GM12864 (cell line): ENCODE measurements around the gene CFAP97D2.

Source experiments
- DNase-seq: peaks from one replicate; pipeline ENCODE4 v3.0.0-alpha.2; 2011; ENCODE audit warnings: low read depth
- H3K4me3 ChIP-seq: 2 replicates; pipeline ENCODE4 v1.5.1; 2011; ENCODE audit warnings: mild to moderate bottlenecking, low read depth, low read length, control low read depth
- CTCF ChIP-seq: IDR thresholded peaks from 2 replicates; pipeline ENCODE4 v1.5.1; 2011; ENCODE audit warnings: low read depth, mild to moderate bottlenecking, moderate library complexity, low read length, control low read depth, inconsistent platforms; ENCODE audit errors: missing control alignments

CFAP97D2 gene

DNA sequence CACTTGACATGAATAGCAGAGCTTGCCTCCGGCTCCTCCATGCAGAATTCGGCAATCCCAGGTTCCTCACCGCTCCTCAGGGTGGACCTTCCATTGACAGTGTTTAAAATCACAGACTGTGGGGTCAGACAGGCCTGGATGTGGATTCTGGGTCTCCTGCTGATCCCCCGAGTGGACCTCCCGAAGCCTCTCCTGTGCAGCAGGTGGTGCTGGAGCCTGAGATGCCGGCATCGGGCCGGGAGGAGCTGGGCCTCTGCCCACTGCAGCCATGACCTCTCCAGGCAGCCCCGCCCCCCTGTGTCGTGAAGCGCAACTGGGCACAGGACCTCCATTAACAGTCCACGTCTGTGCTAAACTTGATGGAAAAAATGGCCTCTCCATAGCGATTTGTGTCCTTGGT is 45.1 kb downstream of the CFAP97D2 start:
- TF ChIP-seq CTCF = no peak
- no peak for DNase-seq
- no peak overlapping the region for H3K4me3 ChIP-seq

DNA sequence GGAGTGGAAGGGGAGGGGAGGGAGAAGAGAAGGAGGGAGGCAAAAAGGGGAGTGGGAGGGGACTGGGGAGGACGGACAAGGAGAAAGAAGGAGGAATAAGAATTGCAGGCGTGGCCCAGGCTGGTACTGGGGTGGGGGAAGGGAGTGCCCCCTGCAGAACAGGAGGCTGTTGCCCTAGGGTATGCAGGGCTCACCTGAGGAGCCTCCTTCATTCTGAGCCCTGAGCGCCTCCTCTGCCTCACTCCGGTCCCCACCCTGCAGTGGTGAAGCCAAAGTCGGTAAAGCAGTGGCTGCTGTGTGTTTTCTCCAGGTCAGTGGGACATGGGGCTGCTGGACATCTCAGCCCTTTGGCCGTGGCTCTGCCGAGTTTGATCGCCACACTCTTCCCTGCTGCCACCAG is 46.6 kb downstream of the CFAP97D2 start:
- no peak overlapping the region for H3K4me3 ChIP-seq
- TF ChIP-seq CTCF = no peak
- DNase-seq = no peak

GRCh38 chr13:114226088-114226487 is 47.0 kb downstream of the CFAP97D2 start:
- TF ChIP-seq CTCF = no peak
- DNase-seq = no peak
- no peak overlapping the region for H3K4me3 ChIP-seq

DNA sequence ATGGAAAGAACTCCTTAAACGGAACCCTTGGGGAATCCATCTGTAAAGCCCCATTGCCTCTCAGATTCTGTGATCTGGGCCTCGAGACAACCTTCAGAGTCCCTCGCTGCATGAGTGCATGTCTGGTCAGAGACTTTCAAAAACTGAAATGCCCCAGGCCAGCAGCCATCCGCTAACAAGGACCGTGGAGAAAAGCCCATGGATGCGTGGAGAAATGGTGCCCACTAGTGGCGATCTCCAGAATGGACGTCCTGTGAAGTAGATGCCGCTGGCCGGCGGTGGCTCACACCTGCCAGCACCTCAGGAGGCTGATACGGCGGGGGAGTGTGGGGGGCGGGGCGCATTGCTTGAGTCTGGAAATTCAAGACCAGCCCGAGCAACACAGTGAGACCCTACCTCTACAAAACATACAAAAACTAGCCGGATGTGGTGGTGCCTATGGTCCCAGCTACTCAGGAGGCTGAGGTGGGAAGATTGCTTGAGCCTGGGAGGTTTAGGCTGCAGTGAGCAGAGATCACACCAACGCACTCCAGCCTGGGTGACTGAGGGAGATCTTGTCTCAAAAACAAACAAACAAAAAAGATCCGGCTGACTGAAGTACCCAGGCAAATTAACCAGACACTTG is 47.8 kb downstream of the CFAP97D2 start:
- DNase-seq = peak; percentile 59
- peak; percentile 98 for TF ChIP-seq CTCF

GRCh38 chr13:114227528-114227927 is 48.5 kb downstream of the CFAP97D2 start:
- no peak for TF ChIP-seq CTCF
- no peak overlapping the region for H3K4me3 ChIP-seq
- DNase-seq = no peak

More for the DNA sequence above, 47.8 kb downstream of the CFAP97D2 start:
- no peak overlapping the region for H3K4me3 ChIP-seq

- no peak for TF ChIP-seq CTCF
- no peak for DNase-seq
Measured at GRCh38 chr13:114228176-114228575, 49.1 kb downstream of the CFAP97D2 start.

DNA sequence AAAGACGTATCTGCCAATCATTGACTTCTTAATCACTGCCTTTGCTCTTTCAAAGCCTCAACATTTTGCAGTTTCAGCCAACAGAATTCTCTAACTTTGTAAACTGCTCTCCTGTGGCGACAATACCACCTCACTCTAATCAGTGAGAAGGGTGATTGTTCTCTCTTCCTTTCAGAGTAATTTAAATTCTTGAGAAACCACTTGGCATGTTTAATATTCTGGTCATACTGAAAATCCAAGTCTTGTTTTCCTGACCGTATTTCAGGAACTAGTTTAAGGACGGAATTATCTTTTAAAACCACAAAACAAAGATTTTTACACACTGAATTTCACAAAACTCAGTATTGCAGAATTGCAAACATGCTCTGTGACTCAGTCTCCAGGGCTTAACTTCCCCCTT is 50.4 kb downstream of the CFAP97D2 start:
- no peak overlapping the region for H3K4me3 ChIP-seq
- DNase-seq = no peak
- TF ChIP-seq CTCF = no peak

More at GRCh38 chr13:114228176-114228575, 49.1 kb downstream of the CFAP97D2 start:
- H3K4me3 ChIP-seq = no peak overlapping the region
